GM21390 (cell line): ENCODE data around the gene LIMS1.
A peak's percentile ranks its signal among the peaks of the same experiment; 100 is the strongest.
"Not testable (repeated sequence)": the region's sequence is repeated elsewhere in the genome, so short reads cannot be mapped to it uniquely, and the experiment has no call there.

Experiments
- ATAC-seq: cut with Tn5 transposase; IDR thresholded peaks from one replicate; pipeline ENCODE4 v1.9.1; 2021; ENCODE audit not compliant: unreplicated experiment

The LIMS1 gene

DNA sequence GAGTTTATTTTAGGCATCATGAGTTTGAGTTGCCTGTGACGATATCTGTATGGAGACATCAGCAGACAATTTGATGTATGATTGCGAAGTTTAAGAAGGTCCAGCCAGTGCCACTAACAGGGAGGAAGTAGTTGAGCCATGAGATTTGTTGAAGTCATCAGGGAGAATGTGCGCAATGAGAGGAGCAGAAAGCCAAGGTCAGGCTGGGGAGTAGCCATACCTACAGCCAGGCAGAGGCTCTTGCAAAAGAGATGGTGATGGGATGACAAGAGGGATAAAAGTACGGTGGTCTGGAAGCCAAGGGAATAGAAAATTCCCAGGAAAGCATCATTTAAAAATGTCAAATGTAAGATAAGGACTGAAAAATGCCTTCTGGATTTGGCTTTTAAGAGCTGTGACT lies 51.2 kb downstream of the LIMS1 start:
- no peak for ATAC-seq

- ATAC-seq = no peak
These were observed 51.8 kb downstream of the LIMS1 start for GRCh38 chr2:108586116-108586515.

- no peak for ATAC-seq
These were observed 52.4 kb downstream of the LIMS1 start for GRCh38 chr2:108586631-108587030.

DNA sequence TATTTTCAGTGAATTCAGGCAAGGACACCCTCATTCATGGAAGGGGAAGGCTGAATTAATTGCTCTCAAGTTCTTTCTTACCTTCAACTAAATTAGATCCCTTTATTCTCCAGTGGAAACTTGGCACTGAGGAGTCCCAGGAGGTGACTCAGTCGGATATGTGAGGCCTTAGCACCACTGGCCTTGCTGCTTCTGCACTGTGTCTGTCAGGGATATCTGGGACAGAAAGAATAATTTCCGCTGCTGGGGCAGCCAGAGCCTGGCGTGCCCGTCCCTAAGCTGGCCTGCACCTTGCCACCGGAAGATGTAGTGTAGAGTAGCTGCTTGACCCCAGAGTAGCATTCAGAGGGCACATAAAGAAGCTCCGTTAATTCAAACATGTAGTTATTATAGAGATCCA lies 53.4 kb downstream of the LIMS1 start:
- ATAC-seq = no peak

DNA sequence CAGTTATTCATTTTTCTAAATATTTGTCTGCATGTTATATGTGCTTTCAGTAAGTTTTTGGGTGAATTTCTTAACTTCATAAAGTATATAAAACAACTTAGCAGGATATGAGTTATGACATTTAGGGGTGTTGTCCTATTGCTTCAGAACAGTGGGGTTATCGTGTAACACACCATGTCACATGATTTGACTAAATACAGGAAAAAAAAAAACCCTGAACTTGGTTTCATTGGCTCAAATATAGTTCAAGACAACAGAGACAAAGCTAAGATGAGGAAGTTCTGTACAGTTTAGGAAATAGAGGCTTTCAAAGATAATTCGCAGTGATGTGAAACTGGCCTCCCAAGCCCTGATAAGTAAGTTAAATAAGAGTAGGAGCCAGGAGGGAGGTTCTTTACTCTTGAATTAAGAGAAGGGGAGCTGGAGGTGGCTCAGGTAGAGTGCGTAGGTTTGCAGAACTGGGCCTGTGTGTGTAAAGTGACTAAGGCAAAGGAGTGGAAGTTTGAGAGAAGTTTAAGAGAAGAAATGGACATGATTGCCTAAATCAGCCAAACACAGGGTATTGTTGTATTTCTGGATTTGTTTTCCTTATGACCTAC lies 53.9 kb downstream of the LIMS1 start:
- peak; percentile 35 for ATAC-seq

DNA sequence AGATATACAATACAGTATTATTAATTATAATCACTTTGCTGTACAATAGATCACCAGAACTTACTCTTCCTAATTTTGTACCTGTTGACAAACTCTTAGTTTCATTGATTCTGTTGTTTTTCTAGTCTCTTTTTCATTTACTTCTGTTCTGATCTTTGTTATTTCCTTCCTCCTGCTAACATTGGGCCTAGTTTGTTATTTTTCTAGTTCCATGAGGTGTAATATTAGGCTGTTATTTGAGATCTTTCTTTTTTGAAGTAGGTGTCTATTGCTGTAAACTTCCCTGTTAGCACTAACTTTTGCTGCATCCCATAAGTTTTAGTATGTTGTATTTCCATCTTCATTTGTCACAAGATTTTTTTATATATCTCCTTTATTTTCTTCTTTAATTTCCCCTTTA lies 55.1 kb downstream of the LIMS1 start:
- no peak for ATAC-seq

- ATAC-seq = no peak
These were observed 55.5 kb downstream of the LIMS1 start for GRCh38 chr2:108589781-108590180.

DNA sequence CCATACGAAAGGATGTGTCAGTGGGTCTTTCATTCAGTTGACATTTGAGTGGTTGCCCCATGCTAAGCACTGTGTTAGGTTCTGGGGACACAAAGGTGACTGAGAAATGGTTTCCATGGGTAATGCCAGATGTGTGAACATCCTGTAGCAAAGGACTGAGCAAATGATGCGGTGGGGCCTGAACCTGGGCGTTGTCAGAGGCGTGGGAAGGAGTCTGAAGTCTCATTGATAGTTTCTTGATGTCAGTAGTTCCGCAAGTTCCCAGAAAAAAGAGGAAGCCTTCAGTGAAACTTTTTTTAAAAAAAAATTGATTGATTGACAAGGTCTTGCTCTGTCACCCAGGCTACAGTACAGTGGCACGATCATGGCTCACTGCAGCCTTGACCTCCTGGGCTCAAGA lies 56.9 kb downstream of the LIMS1 start:
- peak; percentile 38 for ATAC-seq

DNA sequence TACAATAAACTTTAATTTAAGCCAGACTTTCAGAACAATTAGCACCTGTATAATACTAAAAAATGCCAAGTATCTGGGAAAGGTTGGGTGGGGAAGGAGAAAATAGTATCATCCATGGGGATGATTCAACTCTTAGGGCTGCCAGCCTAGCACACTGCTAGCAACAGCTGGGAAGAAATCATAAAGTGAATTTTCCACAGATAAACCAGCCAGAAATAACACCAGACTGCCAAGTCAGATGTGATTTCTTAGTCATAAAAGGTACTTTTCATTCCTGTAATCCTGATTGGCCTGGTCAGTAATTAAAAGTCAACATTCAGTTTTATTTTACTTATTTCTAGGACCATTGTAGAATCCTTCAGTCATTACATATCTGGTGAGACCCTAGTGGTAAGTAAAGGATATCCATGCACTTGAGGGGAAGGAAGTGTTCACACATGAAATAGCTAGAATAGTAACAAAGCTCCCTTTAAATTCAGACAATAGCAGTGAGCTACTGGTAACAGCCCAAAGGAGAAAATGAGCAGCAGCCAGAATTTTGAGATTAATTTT lies 59.4 kb downstream of the LIMS1 start:
- no peak for ATAC-seq

DNA sequence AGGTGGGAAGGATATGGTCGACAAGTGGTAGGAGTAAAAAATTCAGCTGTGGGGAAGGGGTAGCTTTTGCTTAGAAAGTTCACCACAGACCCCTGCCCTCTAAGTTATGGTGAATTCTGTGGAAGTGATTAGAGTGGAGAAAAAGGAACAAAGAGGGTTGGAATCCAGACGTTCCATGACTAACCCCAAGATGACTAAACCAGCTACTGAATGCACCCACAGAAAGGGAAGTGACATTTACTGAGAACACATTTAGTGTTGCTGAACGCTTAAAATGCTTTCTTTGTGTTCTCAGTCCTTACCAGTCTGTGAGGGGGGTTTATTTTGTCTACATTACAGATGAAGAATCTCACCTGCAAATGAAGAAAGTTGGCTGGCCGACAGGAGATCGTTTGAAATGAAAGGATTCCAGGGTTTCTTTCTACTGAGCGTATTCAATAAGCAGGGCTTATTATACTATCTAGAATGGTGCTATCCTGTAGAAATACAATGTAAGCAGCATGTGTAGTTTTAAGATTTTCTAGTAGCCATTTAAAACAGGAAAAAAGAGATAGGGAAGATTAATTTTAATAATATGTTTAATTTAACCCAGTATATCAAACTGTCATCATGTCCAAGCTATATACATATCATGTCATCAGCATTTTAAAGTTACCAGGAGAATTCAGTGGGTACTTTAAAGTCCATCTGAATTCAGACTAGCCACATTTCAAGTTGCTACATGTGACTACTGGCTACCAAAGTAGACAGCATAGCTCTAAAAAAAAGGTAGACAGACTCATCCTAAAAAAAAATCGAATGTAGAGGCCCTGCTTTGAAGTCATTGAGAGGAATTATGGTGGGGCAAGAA lies 60.1 kb downstream of the LIMS1 start:
- peak; percentile 93 for ATAC-seq

- no peak for ATAC-seq
These were observed 60.8 kb downstream of the LIMS1 start for GRCh38 chr2:108594982-108595464.

- not testable (repeated sequence) for ATAC-seq
These were observed 61.5 kb downstream of the LIMS1 start for GRCh38 chr2:108595771-108596170.

DNA sequence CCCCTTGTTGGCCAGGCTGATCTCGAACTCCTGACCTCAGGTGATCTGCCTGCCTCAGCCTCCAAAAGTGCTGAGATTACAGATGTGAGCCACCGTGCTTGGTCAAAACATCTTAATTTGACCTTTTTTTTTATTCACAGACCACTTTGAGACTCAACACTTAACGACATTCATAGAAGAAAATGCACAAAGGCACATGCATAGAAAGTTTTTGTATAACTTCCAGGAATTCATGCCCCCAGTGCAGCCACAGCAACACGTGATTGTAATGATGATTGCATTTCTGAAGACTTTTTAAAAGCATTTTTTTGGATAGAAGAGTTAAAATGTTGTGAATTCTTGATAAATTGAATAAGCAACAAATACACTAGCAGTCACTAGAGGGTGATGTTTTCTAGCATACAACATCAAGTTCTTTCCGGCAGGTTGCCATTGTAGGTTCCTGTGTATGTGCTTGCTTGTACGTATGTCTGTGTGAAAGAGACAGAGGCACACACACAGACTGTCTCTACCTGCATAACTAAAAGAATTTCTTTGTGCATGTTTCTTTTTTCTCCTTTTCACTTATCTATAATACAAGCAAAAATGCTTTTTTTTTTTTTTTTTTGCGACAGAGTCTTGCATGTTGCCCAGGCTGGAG lies 63.0 kb downstream of the LIMS1 start:
- ATAC-seq = not testable (repeated sequence)

GRCh38 chr2:108601199-108601598 lies 66.9 kb downstream of the LIMS1 start:
- ATAC-seq = not testable (repeated sequence)

DNA sequence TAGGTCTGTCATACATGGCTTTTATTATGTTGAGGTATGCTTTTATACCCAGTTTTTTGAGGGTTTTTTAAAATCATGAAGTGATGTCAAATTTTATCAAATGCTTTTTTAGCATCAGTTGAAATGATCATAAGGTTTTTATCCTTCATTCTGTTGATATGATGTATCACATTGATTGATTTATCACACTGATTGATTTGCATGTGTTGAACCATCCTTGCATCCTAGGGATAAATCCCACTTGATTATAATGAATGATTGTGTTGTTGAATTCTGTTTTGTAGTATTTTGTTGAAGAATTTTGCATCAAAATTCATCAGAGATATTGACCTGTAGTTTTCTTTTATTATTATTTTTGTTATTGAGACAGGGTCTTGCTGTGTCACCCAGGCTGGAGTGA lies 68.2 kb downstream of the LIMS1 start:
- ATAC-seq = no peak

DNA sequence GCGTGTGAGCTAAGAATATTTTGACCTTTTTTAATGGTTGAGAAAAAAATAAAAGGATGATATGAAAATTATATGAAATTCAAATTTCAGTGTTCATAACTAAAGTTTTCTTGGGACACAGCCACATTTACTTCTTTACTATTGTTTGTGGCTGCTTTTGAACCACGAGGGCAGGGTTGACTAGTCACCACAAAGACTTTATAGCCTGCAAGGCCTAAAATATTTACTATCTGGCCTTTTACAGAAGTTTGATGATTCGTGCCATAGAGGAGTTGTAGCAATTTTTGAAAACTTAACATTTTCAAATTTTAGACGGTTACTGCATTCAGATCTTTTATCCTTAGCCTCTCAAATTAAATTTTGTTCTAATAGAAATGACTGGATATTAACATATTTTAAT lies 69.9 kb downstream of the LIMS1 start:
- no peak for ATAC-seq

DNA sequence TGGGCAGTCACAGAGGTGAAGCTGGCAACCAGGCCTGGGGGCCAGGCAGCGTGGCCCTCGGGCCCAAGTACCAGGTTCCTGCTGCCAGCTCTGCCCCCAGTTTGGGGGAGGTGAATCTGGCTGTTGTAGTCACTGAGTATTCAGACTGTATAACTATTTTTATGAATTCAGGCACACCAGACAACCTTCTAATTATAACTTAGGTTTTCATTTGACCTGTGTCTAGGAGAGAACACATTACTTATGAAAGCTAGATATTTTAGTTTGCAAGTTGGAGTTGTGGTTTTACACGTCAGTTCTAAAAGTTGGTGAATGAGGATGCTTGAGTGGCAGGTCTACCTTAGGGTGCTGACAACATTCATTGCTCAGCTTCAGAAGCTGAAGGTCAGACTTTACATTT lies 71.7 kb downstream of the LIMS1 start:
- ATAC-seq = peak; percentile 60

GRCh38 chr2:108607706-108608301 lies 73.5 kb downstream of the LIMS1 start:
- no peak for ATAC-seq

GRCh38 chr2:108611021-108611420 lies 76.8 kb downstream of the LIMS1 start:
- ATAC-seq = peak; percentile 14

GRCh38 chr2:108612153-108612513 lies 77.9 kb downstream of the LIMS1 start:
- peak; percentile 78 for ATAC-seq

DNA sequence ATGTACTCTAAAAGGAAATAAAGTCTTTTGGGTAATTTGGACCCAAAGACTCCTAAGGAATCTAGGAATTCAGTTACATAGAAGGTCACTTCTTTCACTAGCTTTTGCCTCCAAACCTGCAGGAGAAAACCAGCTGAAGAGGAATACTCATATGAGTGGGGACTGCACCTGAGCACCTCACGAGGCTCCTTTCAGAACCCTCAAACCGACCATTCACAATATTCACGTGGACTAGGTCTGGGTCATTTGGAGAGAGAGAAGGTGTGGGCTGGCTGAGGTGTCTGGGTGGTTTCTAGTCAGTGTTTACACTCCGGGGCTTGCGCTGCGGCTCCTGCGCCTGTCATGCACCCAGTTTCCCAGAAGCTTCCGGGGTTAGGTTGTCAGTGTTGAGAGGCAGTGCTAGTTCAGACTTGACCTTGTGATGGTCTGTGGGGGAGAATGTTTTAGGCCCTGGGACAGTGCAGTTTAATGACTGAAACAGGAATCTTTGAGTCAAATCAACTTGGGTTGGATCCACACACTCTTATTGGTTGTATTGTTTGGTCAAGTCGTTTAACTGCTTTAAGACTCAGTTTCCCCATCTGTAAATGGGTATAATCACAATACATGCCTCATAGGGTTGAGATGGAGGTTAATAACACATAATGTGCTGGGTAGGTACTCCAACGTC lies 78.4 kb downstream of the LIMS1 start:
- peak; percentile 73 for ATAC-seq
